BLaER1 treated with 17β-estradiol and CSF1 and Interleukin-3, amounts not matched to agents 10 nM and 100 nM (cell line): Measurements from ENCODE around the gene TMSB4Y.

Experiments used
- H3K27ac ChIP-seq, 11 experiments: shearing (Covaris generic); formaldehyde crosslinking; 2 replicates each; pipeline ENCODE4 v1.8.1; 2022
- H3K27me3 ChIP-seq, 11 experiments: shearing (Covaris generic); formaldehyde crosslinking; 2 replicates each; pipeline ENCODE4 v1.8.1; 2022
- H3K36me3 ChIP-seq, 11 experiments: shearing (Covaris generic); formaldehyde crosslinking; 2 replicates each; pipeline ENCODE4 v1.8.1; 2022
- H3K4me1 ChIP-seq, 10 experiments: shearing (Covaris generic); formaldehyde crosslinking; 2 replicates each; pipeline ENCODE4 v1.8.1; 2022
- H3K4me2 ChIP-seq, 11 experiments: shearing (Covaris generic); formaldehyde crosslinking; 2 replicates each; pipeline ENCODE4 v1.8.1; 2022
- H3K4me3 ChIP-seq, 10 experiments: shearing (Covaris generic); formaldehyde crosslinking; 2 replicates each; pipeline ENCODE4 v1.8.1; 2022
- H3K9ac ChIP-seq, 11 experiments: shearing (Covaris generic); formaldehyde crosslinking; 2 replicates each; pipeline ENCODE4 v1.8.1; 2022
- H3K9me3 ChIP-seq, 11 experiments: shearing (Covaris generic); formaldehyde crosslinking; replicated peaks in 1 of 11; 2 replicates each; pipeline ENCODE4 v1.8.1; 2022
- H4K20me1 ChIP-seq, 11 experiments: shearing (Covaris generic); formaldehyde crosslinking; 2 replicates each; pipeline ENCODE4 v1.8.1; 2022
- Cebpa-rat ChIP-seq, 11 experiments: shearing (Covaris generic); IDR thresholded peaks; 2 replicates each; pipeline ENCODE4 v1.8.1; 2022

The TMSB4Y gene

DNA sequence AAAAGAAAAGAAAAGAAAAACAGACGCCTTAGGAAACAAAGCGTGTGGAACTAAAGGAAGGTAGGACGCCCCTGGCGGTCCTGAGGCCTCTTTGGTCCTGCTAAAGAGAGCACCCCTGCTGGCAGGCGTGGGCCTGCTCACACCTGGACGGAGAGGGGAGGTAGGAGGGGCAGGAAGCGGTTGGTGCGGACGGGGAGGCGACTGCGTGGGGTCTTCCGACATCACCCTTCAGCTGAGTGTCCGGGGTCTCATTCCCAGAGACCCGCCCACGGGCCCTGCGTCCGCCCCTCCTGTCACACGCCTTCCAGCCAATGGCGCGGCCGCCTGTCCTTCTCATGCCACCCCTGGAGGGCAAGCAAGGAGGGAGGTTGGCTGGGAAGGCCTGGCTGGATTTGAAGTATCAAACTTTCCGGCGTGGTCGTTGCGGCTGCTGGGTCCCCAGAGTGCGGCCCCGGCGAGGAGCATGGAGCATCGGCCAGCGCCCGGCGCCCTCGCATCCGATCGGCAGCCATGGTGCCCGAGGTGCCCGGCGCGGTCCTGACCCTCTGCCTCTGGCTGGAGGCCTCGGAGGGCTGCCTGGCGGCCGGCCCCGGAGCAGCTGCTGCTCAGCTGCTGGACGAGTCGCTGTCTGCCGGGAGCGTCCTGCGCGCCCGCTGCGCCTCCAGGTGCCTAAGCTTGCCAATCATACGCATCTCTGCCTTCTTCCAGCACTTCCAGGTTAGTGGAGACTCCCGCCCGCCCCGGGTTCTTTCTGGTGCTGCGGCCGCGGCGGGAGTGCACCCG, 47.8 kb downstream of the TMSB4Y start:
- no peak overlapping the region for H3K4me3 ChIP-seq
- no peaks in the 10 kb centered on the region for H3K27me3 ChIP-seq
- H3K4me2 ChIP-seq, result no peak overlapping the region
- H4K20me1 ChIP-seq, result no peaks in the 10 kb centered on the region
- no peaks in the 10 kb centered on the region for H3K4me1 ChIP-seq
- no peak for TF ChIP-seq Cebpa-rat (IDR thresholded peaks at IDR 0.05)
- H3K9me3 ChIP-seq, result no peaks in the 10 kb centered on the region
- H3K27ac ChIP-seq, result no peak overlapping the region
- H3K9ac ChIP-seq, result no peak overlapping the region
- H3K36me3 ChIP-seq, result no peaks in the 10 kb centered on the region

DNA sequence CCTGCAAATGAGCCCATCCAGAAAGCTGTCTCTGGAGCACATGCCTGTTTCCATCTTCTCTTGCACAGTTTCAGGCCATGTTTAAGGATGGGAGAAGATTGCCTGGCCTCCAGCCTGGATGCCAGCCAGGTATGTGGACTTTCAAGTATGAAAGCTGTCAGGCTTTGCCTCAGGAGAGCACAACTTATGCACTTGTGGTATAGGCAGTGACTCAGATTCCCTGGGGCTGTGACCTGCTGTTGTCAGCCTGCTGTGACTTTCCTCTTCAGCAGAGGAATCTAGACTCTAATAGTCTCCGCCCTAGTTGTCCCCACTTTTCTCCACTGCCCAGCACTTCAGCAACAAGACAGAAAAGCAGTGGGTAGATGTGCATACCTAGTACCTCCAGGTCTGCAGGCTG, 51.0 kb downstream of the TMSB4Y start:
- Histone ChIP-seq H3K4me1 (no peaks in the 10 kb centered on the region), H3K9ac (no peak overlapping the region), H4K20me1 (no peaks in the 10 kb centered on the region), H3K9me3 (no peaks in the 10 kb centered on the region), H3K27ac (no peak overlapping the region), H3K36me3 (no peaks in the 10 kb centered on the region), H3K4me3 (no peak overlapping the region), H3K4me2 (no peak overlapping the region), H3K27me3 (no peaks in the 10 kb centered on the region)
- TF ChIP-seq Cebpa-rat (IDR thresholded peaks at IDR 0.05), result no peak
